ENCODE results near the gene SLX4IP. TPM values are rescaled to one million over a fixed set of nuclear protein-coding genes. Genes with fewer than 3 reads are reported as not detected.

The SLX4IP gene
- total and polyA plus RNA-seq, 2 donors (not counting 3 experiments of a cell fraction or from before 2014, with no cell fraction given): 1.9 to 4.5 TPM

DNA sequence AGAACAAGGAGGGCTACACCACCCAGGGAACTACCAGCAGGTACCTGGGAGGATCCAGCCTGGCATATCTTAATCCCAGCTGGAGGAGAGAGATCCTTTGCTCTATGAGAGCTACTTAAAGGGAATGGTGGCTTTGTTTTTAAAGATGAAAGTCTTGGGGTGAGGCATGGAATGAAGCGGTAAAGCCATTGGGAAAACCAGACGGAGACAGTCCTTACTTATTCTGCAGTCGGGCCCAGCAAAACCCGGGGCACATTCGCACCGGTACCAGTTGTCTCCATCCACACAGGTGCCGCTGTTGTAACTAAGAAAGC, 208.4 kb downstream of the SLX4IP start:
- no peaks in the 10 kb centered on the region for H3K9me1 ChIP-seq (replicated peaks; ENCODE audit: control insufficient read depth, extremely low read depth, insufficient read depth, low read length)
- DNase-seq (ENCODE audit: low read depth, low spot score) (no peak), FAIRE-seq (no peak)
- intact Hi-C loops (cut with micrococcal nuclease): no loop called here
- CTCF ChIA-PET: no interaction called here
- H3K4me1 ChIP-seq (ENCODE audit: control insufficient read depth, extremely low read depth, insufficient read depth, low read length): peaks cover 6% of the 10 kb centered on the region
- BruUV-seq (replicated peaks): no TSS peak
- peaks cover 16 to 71% of the 10 kb centered on the region in 2 experiments for H3K36me3 ChIP-seq (ENCODE audit: control insufficient read depth in 2 of 2, extremely low read depth in 1 of 2, insufficient read depth in 2 of 2, low read length in 2 of 2)
- POLR2A ChIA-PET: no interaction called here
- no peaks in the 10 kb centered on the region for H3K9me3 ChIP-seq (replicated peaks; ENCODE audit: control insufficient read depth, insufficient read depth, low read length)
- H3K79me2 ChIP-seq (ENCODE audit: control insufficient read depth, insufficient read depth, low read length): no peaks in the 10 kb centered on the region
- H4K20me1 ChIP-seq (replicated peaks; ENCODE audit: control insufficient read depth, extremely low read depth, insufficient read depth, low read length): no peaks in the 10 kb centered on the region
- no peak overlapping the region for H3K27ac ChIP-seq (ENCODE audit: insufficient read depth, low read depth, low read length)
- H3K9ac ChIP-seq (replicated peaks; ENCODE audit: extremely low read depth, insufficient read depth, low read length): no peak overlapping the region
- H3K4me2 ChIP-seq (ENCODE audit: insufficient read depth, low read length): no peak overlapping the region
- no peak overlapping the region for H2AFZ ChIP-seq (ENCODE audit: low read depth, low read length)
- TF ChIP-seq GATA2 (IDR thresholded peaks at IDR 0.05; ENCODE audit: insufficient read depth, insufficient read length, low read depth, low read length) (no peak), POLR2A (IDR thresholded peaks at IDR 0.05; ENCODE audit: low read depth, low read length) (no peak), EZH2 (IDR thresholded peaks at IDR 0.05; ENCODE audit: borderline replicate concordance, low read depth, low read length, severe bottlenecking) (no peak), FOS (IDR thresholded peaks at IDR 0.05; ENCODE audit: borderline replicate concordance, insufficient read depth, low read length) (no peak), POLR2AphosphoS5 (IDR thresholded peaks at IDR 0.05; ENCODE audit: insufficient read depth, low read depth, low read length) (no peak), MYC (IDR thresholded peaks at IDR 0.05; ENCODE audit: low read depth, low read length) (no peak), JUN (IDR thresholded peaks at IDR 0.05; ENCODE audit: borderline replicate concordance, insufficient read depth, insufficient read length, low read depth) (no peak)
- TF ChIP-seq, protein P1, sequence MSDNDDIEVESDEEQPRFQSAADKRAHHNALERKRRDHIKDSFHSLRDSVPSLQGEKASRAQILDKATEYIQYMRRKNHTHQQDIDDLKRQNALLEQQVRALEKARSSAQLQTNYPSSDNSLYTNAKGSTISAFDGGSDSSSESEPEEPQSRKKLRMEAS (IDR thresholded peaks at IDR 0.05; ENCODE audit: insufficient read depth, insufficient read length): no peak
- TF ChIP-seq, protein P2, sequence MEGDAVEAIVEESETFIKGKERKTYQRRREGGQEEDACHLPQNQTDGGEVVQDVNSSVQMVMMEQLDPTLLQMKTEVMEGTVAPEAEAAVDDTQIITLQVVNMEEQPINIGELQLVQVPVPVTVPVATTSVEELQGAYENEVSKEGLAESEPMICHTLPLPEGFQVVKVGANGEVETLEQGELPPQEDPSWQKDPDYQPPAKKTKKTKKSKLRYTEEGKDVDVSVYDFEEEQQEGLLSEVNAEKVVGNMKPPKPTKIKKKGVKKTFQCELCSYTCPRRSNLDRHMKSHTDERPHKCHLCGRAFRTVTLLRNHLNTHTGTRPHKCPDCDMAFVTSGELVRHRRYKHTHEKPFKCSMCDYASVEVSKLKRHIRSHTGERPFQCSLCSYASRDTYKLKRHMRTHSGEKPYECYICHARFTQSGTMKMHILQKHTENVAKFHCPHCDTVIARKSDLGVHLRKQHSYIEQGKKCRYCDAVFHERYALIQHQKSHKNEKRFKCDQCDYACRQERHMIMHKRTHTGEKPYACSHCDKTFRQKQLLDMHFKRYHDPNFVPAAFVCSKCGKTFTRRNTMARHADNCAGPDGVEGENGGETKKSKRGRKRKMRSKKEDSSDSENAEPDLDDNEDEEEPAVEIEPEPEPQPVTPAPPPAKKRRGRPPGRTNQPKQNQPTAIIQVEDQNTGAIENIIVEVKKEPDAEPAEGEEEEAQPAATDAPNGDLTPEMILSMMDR (IDR thresholded peaks at IDR 0.05; ENCODE audit: extremely low read depth in 1 of 2, insufficient read depth in 1 of 2, low read depth in 1 of 2, low read length in 2 of 2): no peak
- H3K27me3 ChIP-seq (ENCODE audit: control insufficient read depth in 2 of 2, insufficient read depth in 2 of 2, low read length in 2 of 2): no peaks in the 10 kb centered on the region
- H3K4me3 ChIP-seq (replicated peaks in 1 of 3; ENCODE audit: insufficient read depth in 1 of 3, low read depth in 1 of 3, low read length in 3 of 3): no peak overlapping the region
- dilution Hi-C loops (cut with MboI; ENCODE audit: extremely low pct_ligation_motif_present, low sequenced_read_pairs): no loop called here
